Mucosa of descending colon (tissue), 3 donors: Measurements from ENCODE around the gene CIROP. TPM values are rescaled to one million over a fixed set of nuclear protein-coding genes. Genes with fewer than 3 reads are reported as not detected.

Experiments
- ATAC-seq: fragments of 200-7000 bp; cut with Tn5 transposase; one replicate; pipeline ENCODE4 v1.9.1; 2020; ENCODE audit warnings: mild to moderate bottlenecking, moderate library complexity
- DNase-seq, 3 donors: peaks; one replicate each; pipeline ENCODE4 v3.0.0-alpha.2; 2020
- H3K36me3 ChIP-seq: fragments of 200-600 bp; one replicate; pipeline ENCODE4 v1.8.0; 2021; ENCODE audit warnings: low read depth, mild to moderate bottlenecking
- H3K4me1 ChIP-seq: fragments of 200-600 bp; one replicate; pipeline ENCODE4 v1.8.0; 2021; ENCODE audit warnings: low read depth, mild to moderate bottlenecking
- H3K4me3 ChIP-seq: fragments of 200-600 bp; one replicate; pipeline ENCODE4 v1.8.0; 2021; ENCODE audit warnings: mild to moderate bottlenecking
- H3K9me3 ChIP-seq: fragments of 200-600 bp; one replicate; pipeline ENCODE4 v1.8.0; 2021; ENCODE audit warnings: mild to moderate bottlenecking
- intact Hi-C, 2 donors: fragments of 100-400 bp; cut with DNase I in 1 of 2; cut with micrococcal nuclease in 1 of 2; formaldehyde crosslinking; loops; one replicate each; pipeline versions ENCODE4 v1.11.0 to v1.11.1; 2022; cut with DNase I, micrococcal nuclease
- total RNA-seq, 3 donors: library from RNA; stranded (reverse); fragmentation: NEBNext Ultra II Directional in 2 of 3; extraction: Animal tissue kit (Norgen Biotek cat#: 25700) in 2 of 3; gene quantifications; one replicate each; pipeline versions ENCODE4 v1.2.1 to v1.2.4, GENCODE V29; 2021 to 2023
- TF ChIP-seq, protein P1 (sequence below): fragments of 200-600 bp; IDR thresholded peaks from one replicate; pipeline ENCODE4 v1.8.0; 2022; ENCODE audit warnings: antibody characterized with exemption, mild to moderate bottlenecking
- donor health status: DM: no; HTN: no; CAD: no; lungs with moderate emphysema.
- donor health status: DM: no; HTN: no; CAD: no.
- donor health status: DM: no; HTN: yes; CAD: no.

CIROP gene
- total RNA-seq, 3 donors from 2014 or later = 0.13 TPM; not detected in 2

DNA sequence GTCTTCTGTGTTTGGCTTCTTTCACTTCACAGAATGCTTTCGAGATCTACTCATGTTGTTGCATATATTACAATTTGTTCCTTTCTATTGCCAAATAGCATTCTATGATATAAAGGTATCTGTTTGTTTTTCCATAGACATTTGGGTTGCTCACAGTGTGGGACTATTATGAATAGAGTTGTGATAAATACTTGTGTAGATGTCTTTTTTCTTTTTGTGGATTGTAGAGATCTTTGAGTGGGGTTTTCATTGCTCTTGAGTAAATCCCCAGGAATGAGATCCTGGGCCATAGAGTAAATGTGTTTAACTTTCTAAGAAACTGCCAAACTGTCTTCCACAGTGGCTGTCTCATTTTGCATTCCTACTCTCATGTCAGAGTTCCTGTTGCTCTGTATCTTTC is 39.1 kb upstream of the CIROP start:
- Histone ChIP-seq H3K4me1 (no peaks in the 10 kb centered on the region), H3K36me3 (no peaks in the 10 kb centered on the region), H3K9me3 (no peaks in the 10 kb centered on the region), H3K4me3 (no peak overlapping the region)
- DNase-seq (no peak), ATAC-seq (no peak)
- TF ChIP-seq, protein P1, sequence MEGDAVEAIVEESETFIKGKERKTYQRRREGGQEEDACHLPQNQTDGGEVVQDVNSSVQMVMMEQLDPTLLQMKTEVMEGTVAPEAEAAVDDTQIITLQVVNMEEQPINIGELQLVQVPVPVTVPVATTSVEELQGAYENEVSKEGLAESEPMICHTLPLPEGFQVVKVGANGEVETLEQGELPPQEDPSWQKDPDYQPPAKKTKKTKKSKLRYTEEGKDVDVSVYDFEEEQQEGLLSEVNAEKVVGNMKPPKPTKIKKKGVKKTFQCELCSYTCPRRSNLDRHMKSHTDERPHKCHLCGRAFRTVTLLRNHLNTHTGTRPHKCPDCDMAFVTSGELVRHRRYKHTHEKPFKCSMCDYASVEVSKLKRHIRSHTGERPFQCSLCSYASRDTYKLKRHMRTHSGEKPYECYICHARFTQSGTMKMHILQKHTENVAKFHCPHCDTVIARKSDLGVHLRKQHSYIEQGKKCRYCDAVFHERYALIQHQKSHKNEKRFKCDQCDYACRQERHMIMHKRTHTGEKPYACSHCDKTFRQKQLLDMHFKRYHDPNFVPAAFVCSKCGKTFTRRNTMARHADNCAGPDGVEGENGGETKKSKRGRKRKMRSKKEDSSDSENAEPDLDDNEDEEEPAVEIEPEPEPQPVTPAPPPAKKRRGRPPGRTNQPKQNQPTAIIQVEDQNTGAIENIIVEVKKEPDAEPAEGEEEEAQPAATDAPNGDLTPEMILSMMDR = no peak
- intact Hi-C loops = no loop called here

DNA sequence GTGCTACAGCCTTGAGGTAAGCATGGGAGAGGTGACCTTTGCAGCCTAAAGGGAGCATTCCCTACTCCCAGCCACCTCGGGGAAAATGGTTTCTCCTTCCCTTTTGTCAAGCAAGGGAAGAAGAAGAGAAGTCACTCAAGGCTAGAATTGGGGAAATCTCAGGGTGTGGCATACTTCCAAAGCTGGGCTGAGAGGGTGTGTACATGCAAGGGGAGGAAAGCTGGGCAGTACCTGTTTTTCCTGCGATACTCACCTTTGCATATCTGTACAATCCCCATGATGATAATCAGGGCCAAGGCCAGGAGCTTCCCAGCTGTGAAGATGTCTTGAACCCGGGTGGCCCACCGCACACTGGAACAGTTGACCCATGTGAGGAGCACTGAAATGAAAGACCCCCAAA is 38.0 kb upstream of the CIROP start:
- ATAC-seq = no peak
- intact Hi-C loops = no loop called here

DNA sequence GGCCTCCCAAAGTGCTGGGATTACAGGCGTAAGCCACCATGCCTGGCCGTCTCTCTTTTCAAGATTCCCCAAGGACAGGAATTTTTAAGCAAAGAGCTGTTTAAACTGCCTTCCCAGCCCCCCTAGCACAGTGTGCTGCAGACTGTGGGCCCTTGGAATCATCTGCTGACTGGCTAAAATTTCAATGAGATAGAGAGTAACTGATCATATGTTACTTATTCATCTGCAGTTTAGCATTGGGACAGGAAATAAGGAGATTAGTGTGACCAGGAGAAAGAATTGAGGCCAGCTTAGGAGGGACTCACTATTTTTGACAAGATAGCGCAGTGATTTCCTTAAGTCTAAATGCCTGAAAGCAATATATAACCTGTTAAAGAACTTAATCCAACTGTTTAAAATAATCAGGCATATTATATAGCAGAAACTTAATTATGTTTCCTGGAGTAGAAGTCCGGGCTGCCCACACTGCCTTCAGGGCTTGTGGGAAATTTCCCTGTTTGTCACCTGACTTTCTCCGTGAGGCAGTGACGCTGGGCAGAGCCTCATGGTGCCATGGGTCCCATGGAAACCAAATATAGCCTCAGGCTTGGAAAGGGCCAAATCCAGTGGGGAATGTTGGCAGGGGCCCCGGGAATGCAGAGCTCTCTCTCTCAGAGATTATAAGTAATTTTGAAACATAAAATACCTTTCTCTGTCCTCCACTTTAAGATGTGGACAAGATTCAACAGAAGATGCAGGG is 37.1 kb upstream of the CIROP start:
- no peak overlapping the region for H3K4me3 ChIP-seq
- H3K9me3 ChIP-seq = no peaks in the 10 kb centered on the region
- H3K36me3 ChIP-seq = no peaks in the 10 kb centered on the region
- DNase-seq (no peak), ATAC-seq (no peak)
- intact Hi-C loops = no loop called here
- TF ChIP-seq, protein P1 = no peak
- no peaks in the 10 kb centered on the region for H3K4me1 ChIP-seq

More for the DNA sequence above, 38.0 kb upstream of the CIROP start:
- Histone ChIP-seq H3K4me1 (no peaks in the 10 kb centered on the region), H3K36me3 (no peaks in the 10 kb centered on the region), H3K9me3 (no peaks in the 10 kb centered on the region), H3K4me3 (no peak overlapping the region)
- no peak for DNase-seq
- TF ChIP-seq, protein P1 = no peak

DNA sequence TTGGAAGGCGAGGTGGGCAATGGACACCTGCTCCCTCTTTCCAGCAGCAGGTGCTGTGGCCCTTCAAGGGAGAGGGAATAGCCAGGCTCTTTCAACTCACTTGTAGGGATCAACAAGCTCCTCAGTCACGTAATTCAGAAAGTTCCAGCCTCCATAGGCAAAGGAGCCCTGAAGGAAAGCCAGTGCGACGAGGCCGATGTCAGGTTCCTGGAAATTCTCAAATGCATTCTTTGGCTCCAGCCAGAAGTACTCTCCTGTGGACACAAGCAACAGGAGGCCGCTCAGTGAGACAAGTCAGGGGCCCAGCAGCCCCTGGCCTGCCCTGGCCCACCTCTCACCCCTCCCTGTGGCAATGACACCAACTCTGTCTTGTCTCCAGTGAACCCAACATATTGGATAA is 35.6 kb upstream of the CIROP start:
- Histone ChIP-seq H3K4me1 (no peaks in the 10 kb centered on the region), H3K9me3 (no peaks in the 10 kb centered on the region), H3K36me3 (no peaks in the 10 kb centered on the region), H3K4me3 (no peak overlapping the region)
- TF ChIP-seq, protein P1 = no peak
- ATAC-seq = no peak
- intact Hi-C loops = no loop called here
- DNase-seq = no peak

DNA sequence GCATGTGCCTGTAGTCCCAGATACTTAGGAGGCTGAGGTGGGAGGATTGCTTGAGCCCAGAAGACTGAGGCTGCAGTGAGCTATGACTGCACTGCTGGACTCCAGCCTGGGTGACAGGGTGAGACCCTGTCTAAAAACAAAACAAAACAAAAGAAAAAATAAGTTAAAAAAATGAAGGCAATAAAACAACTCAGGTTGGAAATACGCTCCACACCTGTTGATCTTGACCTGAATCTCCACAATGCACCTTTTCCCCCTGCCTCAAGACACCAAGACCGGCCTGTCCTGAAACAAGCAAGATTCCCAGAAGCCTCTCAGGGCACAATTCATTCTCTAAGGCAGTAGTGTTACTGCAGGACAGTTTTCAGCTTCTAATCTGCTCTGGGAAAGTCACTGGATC is 35.1 kb upstream of the CIROP start:
- DNase-seq (no peak), ATAC-seq (no peak)
- TF ChIP-seq, protein P1 = no peak
- intact Hi-C loops = no loop called here
- H3K4me1 ChIP-seq = no peaks in the 10 kb centered on the region
- no peak overlapping the region for H3K4me3 ChIP-seq
- H3K36me3 ChIP-seq = no peaks in the 10 kb centered on the region
- H3K9me3 ChIP-seq = no peaks in the 10 kb centered on the region
